CD4-positive, alpha-beta T cell treated with Interleukin-17A for 1 hour (primary cell): ENCODE data around the gene CTPS2.

Source experiments
- DNase-seq: peaks from one replicate; pipeline ENCODE4 v3.0.0-alpha.2; 2020

Gene CTPS2

GRCh38 chrX:16544969-16545368, 167.5 kb downstream of the CTPS2 start:
- DNase-seq, result no peak
